ENCODE data around the gene SLC24A4.

DNA sequence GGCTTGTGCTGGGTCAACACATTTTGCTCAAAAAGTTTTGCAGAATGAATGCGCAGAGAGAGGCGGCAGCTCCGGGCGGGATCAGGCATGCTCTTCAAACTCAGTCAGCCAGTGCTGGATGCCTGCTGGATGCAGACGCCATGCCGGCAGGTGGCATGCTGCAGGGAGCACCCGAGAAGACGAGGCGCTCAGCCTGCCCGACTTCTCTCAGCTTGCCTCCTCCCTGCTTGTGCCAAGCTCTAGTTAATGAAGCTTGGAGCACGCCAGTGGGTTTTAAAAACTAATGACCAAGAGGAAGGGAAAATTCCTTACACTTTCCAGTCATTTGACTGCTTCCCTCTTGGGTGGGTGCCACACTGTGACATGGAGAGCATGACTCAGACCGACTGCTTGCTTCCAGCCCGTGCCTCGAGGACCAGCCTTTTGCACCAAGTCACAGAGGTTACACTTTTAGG, 39.8 kb downstream of the SLC24A4 start:
- TF ChIP-seq, protein P1, sequence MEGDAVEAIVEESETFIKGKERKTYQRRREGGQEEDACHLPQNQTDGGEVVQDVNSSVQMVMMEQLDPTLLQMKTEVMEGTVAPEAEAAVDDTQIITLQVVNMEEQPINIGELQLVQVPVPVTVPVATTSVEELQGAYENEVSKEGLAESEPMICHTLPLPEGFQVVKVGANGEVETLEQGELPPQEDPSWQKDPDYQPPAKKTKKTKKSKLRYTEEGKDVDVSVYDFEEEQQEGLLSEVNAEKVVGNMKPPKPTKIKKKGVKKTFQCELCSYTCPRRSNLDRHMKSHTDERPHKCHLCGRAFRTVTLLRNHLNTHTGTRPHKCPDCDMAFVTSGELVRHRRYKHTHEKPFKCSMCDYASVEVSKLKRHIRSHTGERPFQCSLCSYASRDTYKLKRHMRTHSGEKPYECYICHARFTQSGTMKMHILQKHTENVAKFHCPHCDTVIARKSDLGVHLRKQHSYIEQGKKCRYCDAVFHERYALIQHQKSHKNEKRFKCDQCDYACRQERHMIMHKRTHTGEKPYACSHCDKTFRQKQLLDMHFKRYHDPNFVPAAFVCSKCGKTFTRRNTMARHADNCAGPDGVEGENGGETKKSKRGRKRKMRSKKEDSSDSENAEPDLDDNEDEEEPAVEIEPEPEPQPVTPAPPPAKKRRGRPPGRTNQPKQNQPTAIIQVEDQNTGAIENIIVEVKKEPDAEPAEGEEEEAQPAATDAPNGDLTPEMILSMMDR (IDR thresholded peaks at IDR 0.05; ENCODE audit: low read depth, low read length, poor library complexity, severe bottlenecking) = no peak
- TF ChIP-seq EZH2phosphoT487 (IDR thresholded peaks at IDR 0.05; ENCODE audit: borderline replicate concordance, low read length) = no peak
